Hippocampal formation (tissue), 2 donors: Measurements from ENCODE around the gene HOXB9.

Experiments
- DNase-seq, 2 donors: peaks; one replicate each; lab custom pipeline; 2025; lab: John Stamatoyannopoulos, UW

The HOXB9 gene

DNA sequence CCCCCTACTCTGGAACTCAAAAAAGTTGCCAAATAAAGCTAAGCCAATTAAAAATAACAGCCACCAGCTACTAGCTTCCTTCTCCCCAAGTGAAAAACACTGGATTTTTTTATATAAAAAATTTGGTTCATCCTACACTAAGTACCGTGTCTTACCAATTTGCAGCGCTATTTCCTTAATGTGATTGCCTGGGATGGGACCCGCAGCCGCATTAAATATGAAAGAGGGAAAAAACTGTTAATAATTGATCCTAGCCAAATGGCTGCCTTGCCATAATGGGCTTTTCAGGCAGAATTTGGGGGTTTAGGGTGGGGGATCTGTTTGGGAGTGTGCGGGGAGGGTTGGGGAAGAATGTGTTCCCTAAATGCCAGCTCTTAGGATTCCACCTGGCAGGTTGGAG lies 2.0 kb downstream of the HOXB9 start:
- DNase-seq: no peak

DNA sequence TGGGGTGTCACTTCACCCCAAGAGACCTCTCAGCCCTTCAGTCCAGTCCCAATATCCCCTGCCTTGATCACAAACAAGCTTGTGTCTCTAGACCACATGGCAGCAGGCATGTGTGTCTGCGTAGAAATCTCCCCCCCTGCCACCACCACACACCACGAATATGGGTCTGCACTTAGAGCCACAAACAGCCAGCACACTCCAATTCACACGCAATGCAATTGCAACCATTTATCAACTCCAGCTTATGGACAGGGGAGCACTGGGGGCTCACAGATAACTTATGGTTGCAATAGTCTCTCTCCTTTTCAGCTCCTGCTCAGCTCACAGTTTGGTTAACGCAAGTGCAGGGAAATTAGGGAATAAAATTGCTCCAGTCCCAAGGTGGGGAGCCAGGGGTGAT lies 2.6 kb downstream of the HOXB9 start:
- DNase-seq: no peak

DNA sequence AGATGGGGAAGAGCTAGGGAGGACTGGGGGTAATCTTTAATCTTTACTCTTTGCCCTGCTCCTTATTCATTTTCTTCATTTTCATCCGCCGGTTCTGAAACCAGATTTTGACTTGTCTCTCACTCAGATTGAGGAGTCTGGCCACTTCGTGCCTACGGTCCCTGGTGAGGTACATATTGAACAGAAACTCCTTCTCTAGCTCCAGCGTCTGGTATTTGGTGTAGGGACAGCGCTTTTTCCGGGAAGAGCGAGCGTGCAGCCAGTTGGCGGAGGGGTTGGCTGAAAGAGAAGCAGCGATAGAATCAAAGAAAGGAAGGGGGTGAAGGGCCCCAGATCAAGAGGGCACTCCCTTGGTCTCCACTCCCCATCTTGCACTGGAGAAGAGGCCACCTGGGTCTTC lies 3.3 kb downstream of the HOXB9 start:
- DNase-seq: no peak

DNA sequence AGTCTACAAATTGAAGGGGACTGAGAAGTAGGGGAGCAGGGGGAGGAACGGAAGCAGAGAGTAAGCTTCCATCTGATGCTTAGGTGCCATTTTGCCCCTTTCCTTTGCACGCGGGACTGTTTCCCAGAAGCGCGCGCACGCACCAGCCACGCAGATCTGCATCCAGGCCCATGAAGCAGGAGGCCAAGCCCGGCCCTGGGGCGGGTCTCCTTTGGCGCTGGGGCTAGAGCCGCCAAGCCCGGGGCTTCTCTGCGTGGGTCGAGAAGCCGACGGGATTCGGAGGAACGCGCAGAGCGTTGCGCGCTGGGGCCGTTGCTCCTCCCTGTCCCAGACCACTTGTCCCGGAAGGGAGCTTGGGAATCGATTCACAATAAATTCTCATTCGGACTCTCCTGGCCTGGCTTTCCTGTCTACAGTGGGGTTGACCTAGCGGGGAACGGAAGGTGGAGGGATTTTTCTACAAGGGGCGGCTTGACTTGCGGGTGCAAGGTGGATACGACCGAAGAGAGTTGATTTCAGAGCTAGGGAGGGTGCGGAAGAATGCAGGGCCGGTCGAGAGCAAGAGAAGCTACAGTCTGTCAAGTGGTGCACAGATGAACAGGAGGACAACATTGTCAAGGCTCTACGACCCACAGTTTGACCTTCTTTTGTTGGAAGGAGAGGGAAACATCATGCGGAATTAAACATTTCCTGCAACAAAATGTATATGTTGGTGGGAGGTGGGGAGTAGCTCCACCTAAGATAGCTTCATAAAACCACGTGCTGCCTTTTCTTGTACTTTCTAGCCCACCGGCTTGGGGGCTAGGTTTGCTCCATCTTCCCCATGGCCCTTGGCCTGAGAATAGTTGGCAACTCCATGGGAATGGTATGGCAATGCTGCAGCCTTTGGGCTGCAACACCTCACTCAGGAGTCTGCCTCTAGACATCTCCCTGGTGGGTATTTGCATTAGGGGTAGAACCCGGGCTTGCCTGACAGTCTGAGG lies 4.5 kb downstream of the HOXB9 start:
- DNase-seq: no peak

DNA sequence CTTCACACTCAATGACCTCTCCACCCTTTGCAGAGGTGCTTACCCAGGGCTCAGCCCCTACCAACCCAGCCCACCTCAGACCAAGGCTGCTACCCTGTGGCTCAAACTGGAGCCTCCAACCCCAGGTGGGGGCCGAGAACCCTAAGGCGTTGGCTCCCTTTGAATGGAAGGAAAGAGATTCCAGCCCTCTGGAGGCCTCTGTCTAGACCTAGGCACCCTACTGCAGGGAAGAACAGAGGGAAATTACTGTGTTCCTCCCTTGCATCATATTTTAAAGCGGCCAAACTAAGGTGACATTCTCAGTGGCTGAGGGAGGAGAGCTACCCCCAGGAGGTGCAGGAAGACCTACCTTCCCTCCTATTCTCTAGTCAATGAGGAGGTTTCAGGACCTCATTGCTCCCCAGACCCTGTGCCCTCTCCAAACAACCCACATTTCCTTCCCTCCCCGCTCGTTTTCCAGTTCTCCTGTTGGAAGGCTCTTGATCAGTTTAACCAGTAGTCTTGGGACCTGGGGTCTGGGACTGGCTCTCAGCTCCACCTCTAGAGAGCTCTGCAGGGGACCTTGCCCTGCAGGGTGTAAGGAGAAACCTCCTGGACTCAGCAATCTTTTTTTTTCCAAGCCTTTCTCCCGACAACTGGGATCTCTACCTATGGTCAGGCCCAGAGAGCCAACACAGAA lies 5.6 kb downstream of the HOXB9 start:
- no peak for DNase-seq

DNA sequence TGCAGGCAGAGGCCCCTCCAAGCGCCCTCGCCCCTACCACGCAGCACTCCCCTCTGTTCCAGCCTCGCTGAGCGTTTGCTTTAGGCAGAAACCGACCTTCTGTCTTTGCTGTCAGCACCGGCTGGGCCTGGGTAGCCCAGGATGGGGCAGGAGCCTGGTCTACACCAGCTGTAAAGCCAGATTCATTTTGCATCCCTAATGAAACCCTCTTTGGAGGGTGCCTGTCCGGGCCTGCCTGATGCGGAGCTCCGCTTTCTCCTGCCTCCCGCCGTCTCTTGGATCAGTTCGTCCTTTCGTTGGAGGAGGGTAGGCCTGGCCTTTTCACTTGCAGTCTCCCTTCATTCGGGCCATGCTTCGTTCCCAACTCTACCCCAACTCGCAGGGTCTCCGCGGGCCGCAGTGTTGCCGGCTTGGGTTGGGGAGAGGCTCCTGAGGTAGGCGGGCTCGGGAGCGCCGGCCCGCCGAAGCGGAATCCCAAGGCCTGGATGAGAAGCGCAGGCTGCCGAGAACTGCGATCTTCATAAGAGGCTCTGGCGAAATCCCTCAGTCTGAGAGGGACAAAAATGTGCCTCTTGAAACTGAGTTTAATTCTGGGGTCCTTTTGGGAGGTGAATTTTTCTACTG lies 6.2 kb downstream of the HOXB9 start:
- DNase-seq: no peak

DNA sequence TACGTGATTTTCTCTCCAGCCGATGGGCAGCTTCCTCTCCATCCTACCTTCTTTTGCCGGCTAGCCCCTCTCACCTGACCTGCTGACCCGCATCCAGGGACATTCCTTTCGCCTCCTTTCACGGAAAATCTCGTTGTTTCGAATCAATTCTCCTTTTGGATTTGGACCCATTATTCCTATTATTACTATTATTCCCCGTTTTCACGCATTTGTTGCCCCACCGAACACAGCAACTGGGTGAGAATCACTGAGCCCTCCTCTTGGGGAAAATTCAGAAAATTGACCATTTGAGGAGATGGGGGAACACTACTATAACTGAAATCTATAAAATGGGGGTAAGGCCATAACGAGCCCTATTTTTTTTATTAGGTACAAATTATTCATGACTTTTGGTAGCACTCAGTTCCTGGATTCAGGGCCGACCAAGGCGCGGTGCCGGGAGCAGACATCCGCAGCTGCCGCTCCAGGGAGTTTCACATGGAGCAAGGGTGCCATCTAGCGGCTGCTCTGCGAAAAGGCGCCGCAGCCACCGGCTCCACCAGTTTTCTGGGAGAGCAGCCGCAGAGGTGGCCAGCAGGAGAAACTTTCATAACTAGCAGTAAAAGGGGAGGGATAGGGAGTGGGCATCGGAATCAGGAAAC lies 7.8 kb downstream of the HOXB9 start:
- peak; percentile 51 to 73 for DNase-seq

DNA sequence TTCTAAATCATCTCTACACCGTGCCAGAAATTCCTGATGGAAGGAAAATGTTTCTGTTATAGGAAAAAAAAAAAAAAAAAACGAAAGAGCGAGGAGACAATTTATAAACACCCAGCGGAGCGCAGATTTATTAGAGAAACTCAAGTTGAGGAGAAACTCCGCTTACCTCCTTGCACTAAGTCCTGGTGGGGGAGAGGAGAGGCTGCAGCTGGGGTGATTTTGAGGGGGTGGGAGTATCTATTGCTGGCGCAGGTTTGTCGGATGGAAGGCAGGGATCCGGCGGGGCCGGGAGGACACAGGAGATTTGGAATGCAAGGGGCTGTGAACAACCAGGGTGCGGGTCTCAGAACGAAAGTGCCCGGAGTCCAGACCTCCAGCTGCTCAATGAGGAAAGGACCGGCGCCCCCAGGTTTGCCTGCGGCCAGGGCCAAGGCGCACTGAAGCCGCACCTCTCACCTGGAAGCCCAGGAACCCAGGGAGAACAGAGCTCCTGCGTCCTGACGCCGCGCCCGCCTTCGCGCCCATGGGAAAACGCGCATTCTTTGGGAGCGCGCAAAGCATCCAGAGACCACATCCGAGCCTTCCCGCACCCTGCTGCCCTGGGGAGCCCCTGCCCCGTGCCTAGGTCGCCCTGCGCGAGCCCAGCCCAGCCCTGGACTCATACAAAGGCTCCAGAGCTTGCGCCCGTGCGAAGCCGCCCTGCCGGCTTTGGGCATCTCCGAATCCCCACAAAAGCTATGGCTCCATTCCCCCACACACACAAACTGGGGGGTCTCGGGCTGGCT lies 8.5 kb downstream of the HOXB9 start:
- DNase-seq: no peak

DNA sequence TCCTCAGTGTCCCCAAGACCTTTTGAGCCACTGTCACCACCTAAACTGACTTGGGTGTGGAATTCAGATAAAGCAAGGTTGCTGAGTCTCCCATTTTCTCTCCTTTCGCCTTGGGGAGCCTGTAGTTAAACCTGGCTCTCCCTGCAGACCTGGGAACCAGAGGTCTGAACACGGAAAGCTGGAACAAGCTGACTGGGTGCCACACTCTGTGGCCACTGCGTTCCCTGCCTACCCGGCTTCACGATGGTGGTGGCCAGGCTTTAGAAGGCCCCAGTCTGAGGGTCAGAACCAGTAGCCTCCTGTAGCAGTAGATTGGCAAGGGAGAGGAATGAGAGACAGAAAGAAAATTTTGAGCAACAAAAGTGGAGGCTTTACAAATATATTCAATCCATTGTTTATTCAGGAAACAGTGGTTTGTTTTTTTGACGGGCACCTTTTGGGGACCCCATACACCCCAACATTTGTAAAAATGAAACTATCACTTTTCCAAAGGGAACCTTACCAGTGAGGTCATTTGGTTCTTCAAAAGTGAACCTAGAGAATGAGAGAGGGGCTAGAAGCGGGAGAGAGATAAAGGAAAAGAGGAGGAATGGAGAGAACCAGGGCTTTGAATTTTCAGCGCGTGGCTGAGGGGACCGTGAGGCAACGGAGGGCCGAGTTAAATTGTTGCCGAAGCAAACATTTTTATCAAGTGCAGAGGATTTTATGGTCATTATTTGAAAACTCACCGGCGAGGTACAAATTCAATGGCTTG lies 9.3 kb downstream of the HOXB9 start:
- DNase-seq: no peak

DNA sequence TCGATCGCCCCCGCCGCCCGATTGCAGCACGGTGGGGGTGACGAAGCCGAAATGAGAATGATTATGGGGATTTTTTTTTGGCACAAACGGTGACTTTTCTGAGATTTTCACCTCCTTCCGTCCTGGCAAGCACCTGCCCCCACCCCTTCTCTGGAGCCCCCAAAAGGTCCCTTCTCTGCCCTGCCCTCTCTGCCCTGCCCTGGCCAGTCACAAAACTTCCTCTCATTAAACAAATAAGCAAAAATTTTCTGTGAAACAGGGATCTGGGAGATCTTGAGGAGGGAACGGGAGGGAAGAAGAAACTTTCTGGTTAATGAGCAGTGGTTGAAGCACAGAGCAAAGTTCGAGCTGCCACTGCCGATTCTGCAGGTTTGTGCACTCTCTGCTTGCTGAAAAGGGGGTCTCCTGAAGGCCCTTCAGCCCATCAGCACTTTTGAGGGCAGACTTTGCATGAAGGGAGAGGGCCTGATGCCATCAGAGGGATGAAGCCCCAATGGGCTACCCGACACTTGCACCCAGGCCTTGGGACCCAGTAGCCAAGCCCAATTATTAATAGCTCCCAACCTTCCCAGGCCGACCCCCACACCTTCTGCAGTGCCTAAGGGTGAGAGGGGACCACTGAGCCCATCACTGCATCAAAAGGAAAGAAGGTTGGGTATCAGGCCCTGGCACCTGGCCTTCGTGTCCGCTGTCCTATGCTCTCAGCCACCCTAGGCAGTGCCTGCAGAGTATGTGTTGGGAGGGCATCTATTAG lies 10.0 kb downstream of the HOXB9 start:
- no peak for DNase-seq

DNA sequence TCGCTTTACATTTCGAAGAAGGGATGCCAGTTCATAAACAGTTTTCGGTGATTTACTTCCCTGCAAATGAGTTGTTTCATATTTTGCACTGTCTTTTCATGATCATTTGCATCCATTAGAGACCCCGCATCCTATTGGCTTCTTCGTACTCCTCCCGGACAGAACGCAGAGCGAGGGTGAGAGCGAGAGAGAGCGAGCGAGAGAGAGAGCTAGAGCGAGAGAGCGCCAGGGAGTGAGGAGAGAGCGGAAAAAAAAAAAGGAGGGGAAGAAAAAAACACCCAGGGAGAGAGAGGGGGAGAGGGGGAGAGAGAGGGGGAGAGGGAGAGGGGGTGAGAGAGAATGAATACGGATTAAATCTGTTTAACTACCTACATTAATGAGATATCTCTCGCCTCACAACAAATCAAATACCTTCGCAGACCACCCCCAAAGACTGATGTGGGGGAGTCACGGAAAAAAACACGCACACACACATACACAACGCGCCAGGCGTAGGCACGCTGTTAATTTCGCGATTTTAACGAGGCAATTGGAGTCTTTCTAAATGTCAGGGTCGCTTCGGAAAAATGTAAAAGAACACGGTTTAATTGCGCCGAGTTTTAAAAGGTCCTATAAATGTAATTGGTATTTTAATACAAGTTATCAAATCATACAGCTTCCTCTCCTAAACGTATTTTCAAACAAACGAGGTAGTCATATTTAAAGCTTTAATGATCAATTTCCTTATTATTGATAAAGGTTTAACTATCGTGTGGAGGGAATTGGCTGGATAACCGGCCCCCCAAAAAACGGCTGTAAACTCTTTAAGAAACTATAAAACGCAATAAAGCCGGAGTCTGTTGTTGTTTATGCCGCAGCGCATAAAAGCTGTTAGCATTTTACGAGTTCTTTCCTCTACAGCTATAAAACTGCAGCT lies 10.9 kb downstream of the HOXB9 start, which contains the start of gene HOXB8:
HOXB8 (minus strand) TSS at position 246 of the 916 bp plus-strand sequence. CDS start 588 bp downstream, outside the sequence.
- DNase-seq: no peak

DNA sequence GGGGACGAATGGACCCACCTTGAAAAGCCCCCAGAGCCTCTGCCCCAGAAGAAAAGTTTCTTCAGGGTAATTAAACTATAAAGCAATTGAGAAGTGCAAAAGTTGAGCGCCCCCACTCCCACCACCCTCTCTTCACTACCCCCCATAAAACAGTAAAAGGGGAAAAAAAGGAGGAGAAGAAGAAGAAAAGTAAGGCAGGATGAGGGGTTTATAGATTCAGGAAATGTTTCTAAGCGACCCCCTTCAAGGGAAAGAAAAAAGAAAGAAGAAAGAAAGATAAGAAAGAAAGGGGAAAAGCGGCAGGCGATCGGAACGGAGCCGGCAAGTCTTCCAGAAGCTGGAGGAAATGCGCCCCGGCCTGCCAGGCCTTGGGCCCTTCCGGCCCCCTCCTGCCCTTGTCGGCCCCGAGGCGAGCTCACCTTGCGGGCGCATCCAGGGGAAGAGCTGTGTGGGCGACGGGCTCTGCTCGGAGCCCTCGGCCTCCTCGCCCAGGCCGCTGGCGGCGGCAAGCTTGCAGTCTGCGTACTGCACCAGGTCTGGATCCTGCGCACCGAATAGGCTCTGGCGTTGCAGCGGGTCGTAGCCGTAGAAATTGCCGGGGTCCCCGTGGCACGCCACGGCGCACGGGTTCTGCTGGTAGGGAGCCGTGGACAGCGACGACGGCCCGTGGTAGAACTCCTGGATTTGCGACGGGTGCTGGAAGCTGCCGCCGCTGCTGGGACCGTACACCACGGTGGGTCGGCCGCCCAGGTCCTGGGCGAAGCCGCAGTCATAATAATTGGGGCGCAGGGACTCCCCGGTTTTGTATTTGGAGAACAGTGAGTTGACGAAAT lies 12.1 kb downstream of the HOXB9 start:
- no peak for DNase-seq

DNA sequence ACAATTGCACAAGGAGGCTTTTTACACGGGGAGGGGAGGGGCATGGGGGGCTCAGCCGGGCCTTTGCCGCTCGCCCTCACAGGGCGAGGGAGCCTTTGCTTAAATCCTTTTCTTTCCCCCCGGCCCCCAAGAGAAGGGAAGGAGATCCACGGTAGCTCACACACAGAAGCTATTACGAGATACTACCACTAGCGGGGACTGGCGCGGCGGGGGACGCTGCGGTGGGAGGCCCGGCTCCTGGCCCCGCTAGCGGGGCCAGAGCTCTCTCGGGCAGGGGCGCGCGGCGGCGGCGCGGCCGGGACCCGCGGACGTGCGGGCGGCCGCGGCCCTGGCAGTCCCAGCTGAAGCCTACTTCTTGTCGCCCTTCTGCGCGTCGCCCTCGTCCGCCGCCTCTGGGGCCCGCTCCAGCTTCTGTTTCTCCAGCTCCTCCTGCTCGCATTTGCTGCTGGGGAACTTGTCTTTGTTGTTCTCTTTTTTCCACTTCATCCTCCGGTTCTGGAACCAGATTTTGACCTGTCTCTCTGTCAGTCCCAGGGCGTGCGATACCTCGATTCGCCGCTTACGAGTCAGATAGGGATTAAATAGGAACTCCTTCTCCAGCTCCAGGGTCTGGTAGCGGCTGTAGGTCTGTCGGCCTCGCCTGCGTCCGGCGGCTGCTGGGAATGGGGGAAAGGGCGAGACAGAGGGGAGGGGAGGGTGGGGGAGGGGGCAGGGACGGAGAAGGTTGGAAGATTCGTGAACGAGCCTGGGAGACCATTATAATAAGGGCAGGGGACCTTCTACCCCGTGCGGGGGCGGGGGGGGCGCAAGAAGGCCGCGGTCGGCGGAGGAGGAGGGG lies 13.1 kb downstream of the HOXB9 start:
- no peak for DNase-seq

DNA sequence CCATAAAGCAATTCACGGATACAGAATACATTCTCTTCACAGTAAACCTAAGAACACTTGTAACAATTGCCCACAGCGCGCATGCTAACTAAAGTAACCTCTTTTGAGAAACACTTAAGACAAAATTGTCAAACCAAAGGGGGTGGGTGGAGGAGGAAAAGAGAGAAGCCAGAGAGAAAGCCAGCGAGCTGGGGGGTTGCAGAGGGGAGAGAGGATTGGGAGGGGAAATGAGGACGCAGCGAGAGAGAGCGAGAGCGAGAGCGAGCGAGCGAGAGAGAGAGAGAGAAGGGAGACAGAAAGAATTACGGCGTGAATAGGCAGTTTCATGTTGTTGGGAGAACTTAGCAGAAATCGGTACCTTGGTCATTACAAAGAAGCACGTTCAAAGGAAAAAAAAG lies 13.7 kb downstream of the HOXB9 start:
- no peak for DNase-seq

DNA sequence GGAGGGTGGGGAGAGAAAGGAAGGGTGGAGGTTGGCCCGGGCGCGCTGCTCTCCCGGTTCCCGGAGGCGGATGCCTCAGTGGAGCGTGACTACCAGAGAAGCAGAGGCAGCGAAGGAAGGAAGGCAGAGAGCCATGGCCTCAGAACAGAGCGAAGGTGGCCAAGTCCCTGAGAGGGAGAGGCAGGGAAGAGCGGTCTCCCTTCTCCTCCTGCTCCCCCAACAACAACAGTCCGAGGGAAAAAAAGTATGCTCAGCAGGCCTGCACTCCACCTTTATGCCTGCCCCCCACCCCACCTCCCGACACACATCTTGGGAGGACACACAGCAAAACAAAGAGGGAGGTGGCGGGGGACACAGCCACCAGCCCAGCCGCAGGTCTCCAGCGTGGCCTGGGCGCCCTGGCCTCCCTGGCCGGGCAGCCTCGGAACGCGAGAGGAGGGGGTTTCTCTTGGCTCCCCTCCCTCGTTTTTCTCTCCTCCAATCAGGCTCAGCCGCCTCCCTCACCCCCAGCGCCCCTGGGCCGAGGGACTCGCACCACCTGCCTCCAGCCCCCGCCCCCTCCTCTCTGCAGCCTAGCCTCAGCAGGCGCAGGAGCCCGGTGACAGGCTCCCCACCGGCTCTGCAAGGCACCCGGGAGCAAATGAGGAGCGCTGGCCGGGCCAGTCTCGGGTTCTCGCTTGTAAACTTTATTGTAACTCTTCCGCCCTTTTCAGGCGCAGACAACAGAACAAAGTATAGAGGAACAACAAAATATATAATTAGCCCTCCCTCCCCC lies 14.3 kb downstream of the HOXB9 start:
- no peak for DNase-seq

DNA sequence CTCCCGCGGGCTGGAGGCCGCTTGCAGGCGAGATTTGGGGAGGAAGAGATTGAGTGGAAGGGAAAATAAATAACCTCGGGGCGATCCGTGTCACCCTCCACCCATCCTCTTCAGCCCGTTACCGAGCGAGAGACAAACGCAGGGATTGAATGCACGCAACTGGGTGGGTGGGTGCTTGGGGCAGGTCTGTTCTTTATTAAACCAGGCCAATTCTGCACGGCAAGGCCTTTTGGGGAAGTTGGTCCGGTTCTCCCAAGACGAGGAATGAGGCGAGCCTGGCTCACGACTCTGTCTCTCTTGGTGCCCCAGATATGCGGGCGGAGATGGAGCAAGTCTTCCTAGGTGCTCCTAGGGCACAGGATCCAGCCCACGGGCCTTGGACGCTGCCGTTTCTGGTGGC lies 14.9 kb downstream of the HOXB9 start:
- DNase-seq: no peak
